ENCODE measurements around the gene PLEKHM3. TPM values are rescaled to one million over a fixed set of nuclear protein-coding genes. Genes with fewer than 3 reads are reported as not detected.

PLEKHM3 gene
- total RNA-seq, 4 donors from 2014 or later, result 5.6 to 8.8 (median 6.8) TPM

DNA sequence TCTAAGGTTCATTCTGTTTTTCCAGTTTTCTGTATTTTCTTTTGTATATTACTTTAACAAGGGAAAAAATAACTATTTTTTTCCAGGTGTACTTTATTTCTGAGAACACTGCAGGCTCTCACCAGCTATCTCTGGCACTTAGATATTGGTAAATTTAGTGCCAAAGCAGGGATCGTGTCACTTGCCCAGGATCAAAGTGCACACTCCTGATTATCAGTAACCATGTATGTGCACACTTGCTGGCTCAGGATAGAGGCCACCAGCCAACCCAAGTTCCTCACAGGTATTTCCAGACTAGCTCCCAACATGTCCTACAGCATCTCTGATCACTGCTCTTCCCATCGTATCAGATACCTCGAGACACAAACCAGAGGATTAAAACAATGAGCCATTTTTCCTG, 249.9 kb downstream of the PLEKHM3 start:
- Histone ChIP-seq H3K27ac (no peak overlapping the region), H3K9me3 (no peaks in the 10 kb centered on the region), H3K36me3 (no peaks in the 10 kb centered on the region), H3K4me3 (no peak overlapping the region), H3K27me3 (no peaks in the 10 kb centered on the region), H3K4me1 (no peaks in the 10 kb centered on the region)
- DNase-seq, result no peak
- TF ChIP-seq POLR2A (IDR thresholded peaks at IDR 0.05), result no peak
- TF ChIP-seq, protein P1, sequence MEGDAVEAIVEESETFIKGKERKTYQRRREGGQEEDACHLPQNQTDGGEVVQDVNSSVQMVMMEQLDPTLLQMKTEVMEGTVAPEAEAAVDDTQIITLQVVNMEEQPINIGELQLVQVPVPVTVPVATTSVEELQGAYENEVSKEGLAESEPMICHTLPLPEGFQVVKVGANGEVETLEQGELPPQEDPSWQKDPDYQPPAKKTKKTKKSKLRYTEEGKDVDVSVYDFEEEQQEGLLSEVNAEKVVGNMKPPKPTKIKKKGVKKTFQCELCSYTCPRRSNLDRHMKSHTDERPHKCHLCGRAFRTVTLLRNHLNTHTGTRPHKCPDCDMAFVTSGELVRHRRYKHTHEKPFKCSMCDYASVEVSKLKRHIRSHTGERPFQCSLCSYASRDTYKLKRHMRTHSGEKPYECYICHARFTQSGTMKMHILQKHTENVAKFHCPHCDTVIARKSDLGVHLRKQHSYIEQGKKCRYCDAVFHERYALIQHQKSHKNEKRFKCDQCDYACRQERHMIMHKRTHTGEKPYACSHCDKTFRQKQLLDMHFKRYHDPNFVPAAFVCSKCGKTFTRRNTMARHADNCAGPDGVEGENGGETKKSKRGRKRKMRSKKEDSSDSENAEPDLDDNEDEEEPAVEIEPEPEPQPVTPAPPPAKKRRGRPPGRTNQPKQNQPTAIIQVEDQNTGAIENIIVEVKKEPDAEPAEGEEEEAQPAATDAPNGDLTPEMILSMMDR (IDR thresholded peaks at IDR 0.05 in 4 of 5, conservative IDR thresholded peaks at IDR 0.05 in 1 of 5), result no peak
- in situ Hi-C loops (cut with MboI; ENCODE audit: low sequenced_read_pairs in 4 of 4), result no loop called here
- ATAC-seq, result no peak
- intact Hi-C loops (cut with DNase I; ENCODE audit: low total_unique reads), result no loop called here

DNA sequence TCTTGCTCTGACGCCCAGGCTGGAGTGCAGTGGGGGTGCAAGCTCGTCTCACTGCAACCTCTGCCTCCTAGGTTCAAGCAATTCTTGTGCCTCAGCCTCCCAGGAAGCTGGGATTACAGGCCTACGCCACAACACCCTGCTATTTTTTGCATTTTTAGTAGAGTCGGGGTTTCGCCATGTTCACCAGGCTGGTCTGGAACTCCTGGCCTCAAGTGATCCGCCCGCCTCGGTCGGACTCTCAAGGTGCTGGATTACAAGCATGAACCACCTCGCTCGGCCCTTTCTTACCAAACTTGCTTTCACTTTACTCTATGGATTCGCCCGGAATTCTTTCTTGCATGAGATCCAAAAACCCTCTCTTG, 252.5 kb downstream of the PLEKHM3 start:
- TF ChIP-seq, protein P1 (IDR thresholded peaks at IDR 0.05 in 4 of 5, conservative IDR thresholded peaks at IDR 0.05 in 1 of 5), result no peak
- TF ChIP-seq POLR2A (IDR thresholded peaks at IDR 0.05), result no peak
- no peaks in the 10 kb centered on the region for H3K27me3 ChIP-seq
- intact Hi-C loops (cut with DNase I; ENCODE audit: low total_unique reads), result loop anchor here (5.0 kb wide), 2 partner anchors 494 to 1616 kb away; partner anchors contain the start of genes EEF1B2, NDUFS1 and PIKFYVE
- H3K4me1 ChIP-seq, result peaks cover 4 to 7% of the 10 kb centered on the region in 2 donors
- no peak for DNase-seq
- no peaks in the 10 kb centered on the region for H3K9me3 ChIP-seq
- H3K36me3 ChIP-seq, result no peaks in the 10 kb centered on the region
- ATAC-seq, result no peak
- no peak overlapping the region for H3K27ac ChIP-seq
- in situ Hi-C loops (cut with MboI; ENCODE audit: low sequenced_read_pairs in 4 of 4), result no loop called here
- no peak overlapping the region for H3K4me3 ChIP-seq

DNA sequence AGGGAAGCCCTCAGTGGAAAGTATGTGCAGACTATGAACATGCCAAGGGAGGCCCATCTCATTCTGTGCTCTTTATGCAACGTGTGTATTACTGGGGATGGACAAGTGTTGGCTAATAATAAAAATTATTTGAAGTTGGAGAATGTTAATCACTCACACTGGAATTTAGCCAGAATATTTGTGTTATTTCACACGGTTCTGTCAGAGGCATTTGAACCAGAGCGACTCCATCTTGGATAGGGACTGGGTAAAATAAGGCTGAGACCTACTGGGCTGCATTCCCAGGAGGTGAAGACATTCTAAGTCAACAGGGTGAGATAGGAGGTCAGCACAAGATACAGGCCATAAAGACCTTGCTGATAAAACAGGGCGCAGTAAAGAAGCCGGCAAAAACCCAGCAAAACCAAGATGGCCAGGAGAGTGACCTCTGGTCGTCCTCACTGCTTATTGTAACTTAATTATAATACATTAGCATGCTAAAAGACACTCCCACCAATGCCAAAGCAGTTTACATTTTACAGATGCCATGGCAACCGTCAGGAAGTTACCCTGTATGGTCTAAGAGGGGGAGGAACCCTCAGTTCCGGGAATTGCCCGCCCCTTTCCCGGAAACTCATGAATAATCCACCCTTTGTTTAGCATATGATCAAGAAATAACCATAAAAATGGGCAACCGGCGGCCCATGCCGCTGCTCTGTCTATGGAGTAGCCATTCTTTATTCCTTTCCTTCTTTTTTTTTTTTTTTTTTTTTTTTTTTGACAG, 253.1 kb downstream of the PLEKHM3 start:
- no peaks in the 10 kb centered on the region for H3K9me3 ChIP-seq
- no peak for DNase-seq
- ATAC-seq, result no peak
- H3K27ac ChIP-seq, result peak overlapping the region in 1 of 4 donors; percentile 2
- no peak for TF ChIP-seq POLR2A (IDR thresholded peaks at IDR 0.05)
- TF ChIP-seq, protein P1 (IDR thresholded peaks at IDR 0.05 in 4 of 5, conservative IDR thresholded peaks at IDR 0.05 in 1 of 5), result no peak
- intact Hi-C loops (cut with DNase I; ENCODE audit: low total_unique reads), result loop anchor here (5.0 kb wide), 2 partner anchors 495 to 1615 kb away; partner anchors contain the start of genes EEF1B2, NDUFS1 and PIKFYVE
- H3K4me3 ChIP-seq, result no peak overlapping the region
- in situ Hi-C loops (cut with MboI; ENCODE audit: low sequenced_read_pairs in 4 of 4), result no loop called here
- no peaks in the 10 kb centered on the region for H3K27me3 ChIP-seq
- H3K4me1 ChIP-seq, result peaks cover 8 to 10% of the 10 kb centered on the region in 2 donors
- no peaks in the 10 kb centered on the region for H3K36me3 ChIP-seq

DNA sequence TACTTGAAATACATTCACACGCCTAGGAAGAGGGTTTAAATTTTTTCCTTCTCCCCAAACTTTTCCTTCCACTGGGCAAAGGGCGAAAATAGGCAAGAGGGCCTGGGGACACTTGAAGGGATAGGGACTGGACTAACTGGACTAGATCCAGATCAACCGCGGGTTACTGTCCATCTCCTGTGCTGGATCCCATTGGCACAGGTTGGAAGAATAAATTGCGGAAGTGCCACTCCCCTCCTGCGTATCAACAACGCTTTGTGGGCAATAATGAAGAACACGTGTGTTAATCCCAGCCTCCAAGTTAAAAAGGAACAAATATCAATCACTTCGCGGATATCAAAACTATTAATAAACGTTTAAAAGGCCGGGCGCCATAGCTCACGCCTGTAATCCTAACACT, 253.9 kb downstream of the PLEKHM3 start:
- no peaks in the 10 kb centered on the region for H3K9me3 ChIP-seq
- intact Hi-C loops (cut with DNase I; ENCODE audit: low total_unique reads) (loop anchor here (5.0 kb wide), 2 partner anchors 496 to 1614 kb away; partner anchors contain the start of genes EEF1B2, NDUFS1 and PIKFYVE), in situ Hi-C loops (cut with MboI; ENCODE audit: low sequenced_read_pairs in 4 of 4) (no loop called here)

More for the DNA sequence above, 253.9 kb downstream of the PLEKHM3 start:
- no peak for ATAC-seq
- Histone ChIP-seq H3K36me3 (no peaks in the 10 kb centered on the region), H3K27ac (peak overlapping the region in 3 of 4 donors; percentile 88 to 98 (median 90)), H3K27me3 (no peaks in the 10 kb centered on the region), H3K4me1 (peaks cover 8 to 11% of the 10 kb centered on the region in 2 donors), H3K4me3 (peak overlapping the region in 3 of 4 donors; percentile 81 to 95 (median 81))
- no peak for TF ChIP-seq POLR2A (IDR thresholded peaks at IDR 0.05)
- TF ChIP-seq, protein P1 (IDR thresholded peaks at IDR 0.05 in 4 of 5, conservative IDR thresholded peaks at IDR 0.05 in 1 of 5), result no peak
- DNase-seq, result no peak

Other genes starting within 250 kb of the PLEKHM3 start
- gene CRYGD, start 99.0 kb upstream of the PLEKHM3 start, total RNA-seq, result not detected
- not detected for gene CRYGC, start 104.3 kb upstream of the PLEKHM3 start, total RNA-seq
- gene CRYGB, start 120.6 kb upstream of the PLEKHM3 start, total RNA-seq, result not detected
- not detected for gene CRYGA, start 138.1 kb upstream of the PLEKHM3 start, total RNA-seq
- not detected for gene C2orf80, start 164.5 kb upstream of the PLEKHM3 start, total RNA-seq
- gene IDH1, start 229.5 kb upstream of the PLEKHM3 start, total RNA-seq, result 10 to 100 TPM; 11.2 to 39.0 (median 15.0) TPM
- gene PIKFYVE, start 240.7 kb upstream of the PLEKHM3 start, total RNA-seq, result 10 to 100 TPM; 14.0 to 23.9 (median 17.9) TPM

Measured in gastrocnemius medialis (tissue), 4 donors.